COLO668 (cell line): Measurements from ENCODE around the gene EXOC7.
"Not testable (repeated sequence)": the region's sequence is repeated elsewhere in the genome, so short reads cannot be mapped to it uniquely, and the experiment has no call there.

Source experiments
- DNase-seq: peaks from one replicate; lab custom pipeline; 2025; ENCODE audit not compliant: unreplicated experiment; lab: John Stamatoyannopoulos, UW

The EXOC7 gene

DNA sequence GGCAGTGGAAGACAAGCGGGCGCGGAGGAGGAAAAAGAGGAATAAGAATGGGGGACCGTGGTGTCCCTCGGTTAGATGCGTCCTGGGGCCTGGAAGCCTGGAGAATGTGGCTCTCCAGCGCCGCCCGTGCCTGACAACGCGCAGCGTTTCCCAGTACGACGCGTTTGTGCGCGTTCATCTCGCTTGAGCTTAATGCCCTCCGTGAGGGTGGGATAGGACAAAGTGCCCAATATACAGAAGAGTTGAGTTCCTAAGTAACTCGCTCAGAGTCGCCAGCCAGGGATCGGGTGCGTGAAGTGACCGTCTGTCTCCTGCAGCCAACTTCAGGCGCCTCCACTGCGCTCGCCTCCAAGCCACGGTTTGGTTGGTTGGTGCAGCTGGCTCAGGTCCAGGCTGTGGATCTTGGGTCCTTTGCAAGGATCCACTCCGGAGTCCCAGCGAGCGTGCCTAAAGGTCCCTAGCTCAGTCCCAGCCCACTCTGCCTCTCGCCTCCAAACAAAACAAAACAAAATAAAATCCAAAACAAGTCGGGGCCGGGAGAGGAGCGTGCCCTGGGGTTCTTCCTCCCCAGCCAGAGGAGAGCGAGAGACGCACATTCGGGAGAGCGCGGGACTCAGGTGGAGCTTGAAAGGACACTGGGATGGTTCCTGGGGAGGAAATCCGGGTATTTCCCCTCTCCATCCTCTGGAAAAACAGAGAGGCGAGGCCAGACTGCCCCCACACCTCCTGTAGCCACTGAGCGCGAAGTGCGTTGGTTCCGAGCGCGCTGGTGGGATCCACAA lies 28.0 kb downstream of the EXOC7 start:
- DNase-seq = peak; percentile 33

DNA sequence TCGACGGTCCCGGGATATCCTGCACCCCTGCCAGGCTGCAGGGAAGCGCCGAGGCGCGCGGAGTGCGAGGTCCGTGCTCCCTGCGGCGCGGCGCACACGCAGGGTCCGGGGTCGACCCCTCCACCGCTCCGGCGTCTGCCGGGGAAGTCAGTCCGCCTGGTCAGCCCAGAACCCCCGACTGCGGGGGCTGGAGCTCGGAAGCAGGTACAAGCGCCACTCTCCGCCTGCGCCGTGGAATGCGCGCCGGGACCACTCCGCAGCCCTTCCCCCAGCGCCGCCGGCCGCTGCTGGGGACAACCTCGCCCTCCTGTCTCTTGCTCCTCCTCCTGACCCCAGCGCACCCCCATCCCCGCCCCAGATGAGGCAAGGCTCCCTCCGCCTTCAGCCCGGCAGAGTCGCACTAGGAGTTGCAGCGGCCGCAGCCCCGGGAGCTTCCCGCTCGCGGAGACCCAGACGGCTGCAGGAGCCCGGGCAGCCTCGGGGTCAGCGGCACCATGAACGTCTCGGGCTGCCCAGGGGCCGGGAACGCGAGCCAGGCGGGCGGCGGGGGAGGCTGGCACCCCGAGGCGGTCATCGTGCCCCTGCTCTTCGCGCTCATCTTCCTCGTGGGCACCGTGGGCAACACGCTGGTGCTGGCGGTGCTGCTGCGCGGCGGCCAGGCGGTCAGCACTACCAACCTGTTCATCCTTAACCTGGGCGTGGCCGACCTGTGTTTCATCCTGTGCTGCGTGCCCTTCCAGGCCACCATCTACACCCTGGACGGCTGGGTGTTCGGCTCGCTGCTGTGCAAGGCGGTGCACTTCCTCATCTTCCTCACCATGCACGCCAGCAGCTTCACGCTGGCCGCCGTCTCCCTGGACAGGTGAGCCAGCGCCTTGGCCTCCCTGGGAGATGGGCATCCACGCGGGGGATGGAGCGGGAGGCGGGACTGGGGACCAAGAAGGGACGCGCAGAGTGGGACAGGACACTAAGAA lies 28.9 kb downstream of the EXOC7 start, which contains the start of gene GALR2:
Gene GALR2 (plus strand): TSS at position 392 of the 974 bp plus-strand sequence. CDS start 103 bp downstream, at position 495.
- DNase-seq = no peak

DNA sequence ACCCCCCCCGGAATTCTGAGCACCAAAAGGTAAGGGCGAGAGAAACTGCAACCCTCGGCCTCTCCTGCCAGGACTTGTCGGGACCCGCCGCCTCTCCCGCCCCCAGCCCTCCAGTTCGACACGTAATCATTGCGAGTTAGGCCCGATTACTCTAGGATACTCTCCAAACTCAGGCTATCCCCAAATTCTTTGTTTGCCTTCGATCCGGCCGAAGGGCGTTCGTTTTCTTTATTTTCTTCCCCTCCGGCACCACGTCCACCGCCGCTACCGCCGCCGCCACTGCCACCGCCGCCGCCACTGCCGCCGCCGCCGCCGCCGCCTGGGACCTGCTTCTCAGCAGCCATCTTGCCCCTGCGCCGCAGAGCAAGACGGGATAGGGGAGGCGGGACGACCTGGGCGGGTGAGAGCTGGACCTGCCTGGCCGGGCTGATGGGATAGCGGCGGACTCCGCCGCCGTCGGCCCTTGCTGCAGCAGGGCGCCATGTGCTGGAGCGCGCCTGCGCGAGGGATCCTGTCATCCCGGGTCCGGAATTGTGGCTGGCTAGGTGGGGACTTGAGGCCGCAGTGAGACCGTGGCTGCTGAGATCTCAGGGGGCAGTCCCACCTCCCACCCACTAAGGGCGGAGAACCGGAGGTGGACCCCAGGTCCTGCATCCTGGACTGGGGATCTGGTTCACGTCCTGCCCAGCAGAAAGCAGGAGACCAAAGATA lies 31.3 kb downstream of the EXOC7 start, which contains the start of gene SRP68:
Gene SRP68 (minus strand): TSS at position 370 of the 711 bp plus-strand sequence. CDS start 26 bp downstream, at position 344.
- peak; percentile 87 for DNase-seq

DNA sequence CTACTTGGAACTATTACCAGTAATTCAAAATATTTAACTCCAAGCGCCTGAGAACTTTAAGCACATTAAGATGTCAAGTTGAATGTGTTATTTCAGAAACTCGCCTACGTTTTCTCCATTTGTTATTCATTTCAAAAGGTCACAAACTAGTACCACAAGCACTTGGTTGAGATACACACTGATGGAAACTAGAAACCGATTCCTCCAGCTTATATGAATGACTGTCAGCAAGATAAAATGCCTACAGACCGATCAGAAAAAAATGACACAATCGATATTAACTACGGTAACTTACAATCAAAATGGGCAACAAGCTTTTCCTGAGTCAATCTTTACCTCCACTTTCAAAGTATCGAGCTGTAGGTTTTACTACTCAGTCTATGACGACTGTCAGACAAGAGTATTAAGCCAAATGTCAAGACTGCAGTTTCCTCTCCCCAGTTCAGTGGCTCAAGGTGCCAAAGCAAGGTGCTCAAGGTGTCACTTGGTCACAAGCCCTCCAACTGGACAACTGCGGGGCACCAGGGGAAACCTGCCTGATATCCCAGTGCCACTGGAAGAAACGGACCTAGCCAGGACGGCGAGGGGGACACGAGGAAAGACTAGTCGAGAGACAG lies 31.9 kb downstream of the EXOC7 start:
- DNase-seq = no peak

DNA sequence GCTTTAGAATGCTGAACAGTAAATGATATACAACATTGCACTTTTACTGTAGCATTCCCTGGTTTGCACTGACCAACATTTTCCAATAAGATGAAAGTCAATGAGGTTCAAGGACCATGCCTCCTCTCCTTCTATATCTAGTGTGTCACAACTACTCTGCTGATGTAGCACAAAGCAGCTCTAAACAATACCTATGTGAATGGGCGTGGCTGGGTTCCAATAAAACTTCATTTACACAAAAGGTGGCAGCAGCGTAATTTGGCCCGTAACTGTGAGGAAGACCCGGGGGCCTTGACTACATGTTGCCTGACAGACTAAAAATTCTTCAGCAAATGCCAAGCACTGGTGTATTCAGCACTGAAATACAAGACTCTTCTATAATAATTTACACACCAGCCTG lies 37.8 kb downstream of the EXOC7 start:
- DNase-seq = no peak

DNA sequence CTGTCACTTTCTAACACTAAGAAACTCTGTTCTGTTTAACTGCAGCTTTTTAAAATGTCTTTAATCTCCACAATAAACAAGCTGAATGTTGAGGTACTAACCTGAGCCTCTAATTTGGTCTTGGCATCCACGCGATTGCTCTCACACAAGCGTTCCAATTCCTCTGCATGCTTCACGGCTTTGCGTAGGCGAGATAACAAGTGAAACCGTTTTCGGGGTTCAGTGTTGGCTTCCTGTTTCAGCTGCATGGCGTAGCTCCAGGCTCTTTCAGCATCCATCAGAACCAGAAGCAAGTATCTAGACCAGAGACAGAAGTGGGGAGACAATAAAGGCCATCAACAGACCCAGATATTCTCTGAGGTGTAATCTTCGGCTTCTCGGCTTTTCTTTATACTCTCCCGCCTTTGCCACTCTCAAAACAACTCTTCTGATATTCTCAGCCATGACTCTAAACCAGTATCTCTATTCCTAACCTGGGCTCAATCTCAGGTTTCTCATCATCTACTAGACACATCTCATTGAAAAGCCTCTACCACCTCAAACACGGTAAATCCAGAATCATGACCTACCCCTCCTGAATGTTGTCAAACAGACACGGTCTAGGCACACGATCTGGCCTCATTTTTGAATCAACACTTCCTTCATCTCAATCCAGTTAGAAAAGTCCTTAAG lies 39.6 kb downstream of the EXOC7 start:
- no peak for DNase-seq

DNA sequence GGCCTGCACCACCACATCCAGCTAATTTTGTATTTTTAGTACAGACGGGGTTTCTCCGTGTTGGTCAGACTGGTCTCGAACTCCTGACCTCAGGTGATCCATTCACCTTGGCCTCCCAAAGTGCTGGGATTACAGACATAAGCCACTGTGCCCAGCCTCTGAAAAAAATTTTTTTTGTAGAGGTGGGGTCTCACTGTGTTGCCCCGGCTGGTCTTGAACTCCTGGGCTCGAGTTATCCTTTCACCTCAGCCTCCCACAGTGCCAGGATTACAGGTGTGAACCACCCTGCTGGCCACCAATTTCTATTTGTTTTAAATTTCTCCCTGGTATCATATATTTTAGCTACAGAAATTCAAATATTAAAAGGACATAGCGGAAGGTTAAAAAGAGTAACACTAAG lies 45.3 kb downstream of the EXOC7 start:
- DNase-seq = not testable (repeated sequence)

DNA sequence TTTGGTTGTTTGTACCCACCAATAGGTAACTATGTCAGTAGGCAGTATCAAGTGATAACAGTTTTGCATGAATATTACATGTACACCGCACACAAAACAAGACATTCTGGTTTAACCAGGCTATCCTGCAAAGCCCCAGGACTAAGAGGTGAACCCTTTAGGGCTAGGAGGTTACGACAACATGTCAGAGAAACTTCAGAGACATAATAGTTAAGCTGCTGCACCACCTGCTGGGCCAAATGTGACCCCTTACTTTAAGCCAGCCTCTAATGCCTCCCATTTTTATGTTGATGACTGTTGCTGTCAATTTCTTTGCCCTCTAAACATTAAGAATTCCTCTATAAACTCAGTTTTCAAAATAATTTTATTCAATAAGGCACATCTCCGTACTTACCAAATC lies 46.7 kb downstream of the EXOC7 start:
- DNase-seq = no peak

DNA sequence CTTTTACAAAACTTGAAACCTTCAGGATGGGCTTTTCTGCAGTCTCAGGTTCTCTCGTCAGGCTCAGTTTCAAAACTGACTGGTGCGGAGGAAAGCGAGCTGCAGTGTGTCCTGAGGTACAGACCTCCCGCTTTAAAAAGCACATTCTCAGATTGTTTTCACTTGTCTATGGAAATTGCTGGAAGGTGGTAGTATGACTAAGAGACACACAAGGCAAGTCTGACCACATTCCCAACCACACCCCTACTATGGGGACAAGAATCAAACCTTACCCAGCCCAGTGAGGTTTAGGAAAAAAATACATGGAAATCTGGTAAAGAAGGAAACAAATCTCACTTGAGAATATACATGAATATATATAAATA lies 49.5 kb downstream of the EXOC7 start:
- DNase-seq = no peak

DNA sequence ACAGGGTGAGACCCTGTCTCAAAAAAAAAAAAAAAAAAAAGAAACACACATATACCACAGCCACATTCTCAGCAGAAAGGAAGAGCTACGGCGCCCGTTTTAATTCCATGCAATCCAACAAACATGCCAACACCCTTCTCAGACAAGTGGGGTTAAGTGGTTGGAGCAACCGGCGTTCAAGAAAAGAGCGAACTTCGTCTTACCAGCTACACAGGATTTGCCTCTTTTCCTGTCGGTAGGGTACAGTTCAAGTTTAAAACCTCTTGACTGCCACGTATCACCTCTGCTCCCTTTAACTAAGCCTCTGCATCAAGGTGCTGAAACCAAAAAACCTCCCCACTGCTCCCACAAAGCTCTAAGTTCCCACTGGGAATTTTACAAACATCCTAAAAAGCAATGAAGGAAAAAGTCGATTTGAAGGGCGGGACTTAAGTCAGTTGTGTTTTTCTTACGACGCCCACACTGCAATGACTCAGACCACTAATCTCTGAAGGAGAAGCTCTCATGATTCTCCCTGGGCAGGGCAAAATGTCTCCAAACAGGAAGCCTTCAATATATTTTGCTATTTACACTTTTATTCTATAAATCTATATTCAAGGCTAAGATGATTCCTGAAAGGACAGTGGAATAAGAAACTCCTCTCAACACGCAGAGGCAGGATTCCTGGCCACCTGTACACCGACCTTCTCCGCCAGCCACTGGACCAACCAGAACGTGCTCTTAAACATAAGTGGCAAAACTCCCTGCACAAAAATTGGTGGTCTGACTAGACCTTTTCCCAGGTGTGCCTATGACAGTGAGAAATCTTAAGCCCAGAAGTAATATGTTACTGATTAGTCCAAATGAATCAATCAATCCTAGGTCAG lies 50.1 kb downstream of the EXOC7 start:
- no peak for DNase-seq

DNA sequence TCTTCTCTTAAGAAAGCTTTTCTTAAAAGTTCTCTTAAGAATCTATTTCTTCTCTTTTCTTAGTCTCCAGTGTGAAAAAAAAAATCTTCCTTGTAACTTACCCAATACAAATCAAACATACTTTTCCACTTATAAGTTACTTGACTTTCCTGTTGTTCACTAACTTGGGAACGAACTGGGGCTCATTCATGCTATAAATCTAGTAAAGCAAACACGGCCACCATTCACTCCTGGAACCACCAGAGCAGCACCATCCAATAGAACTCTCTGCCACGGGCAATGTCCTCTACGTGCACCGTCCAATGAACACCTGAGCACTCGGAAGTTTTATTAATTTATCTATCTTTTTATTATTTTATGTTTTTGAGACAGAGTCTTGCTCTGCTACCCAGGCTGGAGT lies 52.0 kb downstream of the EXOC7 start:
- DNase-seq = no peak

DNA sequence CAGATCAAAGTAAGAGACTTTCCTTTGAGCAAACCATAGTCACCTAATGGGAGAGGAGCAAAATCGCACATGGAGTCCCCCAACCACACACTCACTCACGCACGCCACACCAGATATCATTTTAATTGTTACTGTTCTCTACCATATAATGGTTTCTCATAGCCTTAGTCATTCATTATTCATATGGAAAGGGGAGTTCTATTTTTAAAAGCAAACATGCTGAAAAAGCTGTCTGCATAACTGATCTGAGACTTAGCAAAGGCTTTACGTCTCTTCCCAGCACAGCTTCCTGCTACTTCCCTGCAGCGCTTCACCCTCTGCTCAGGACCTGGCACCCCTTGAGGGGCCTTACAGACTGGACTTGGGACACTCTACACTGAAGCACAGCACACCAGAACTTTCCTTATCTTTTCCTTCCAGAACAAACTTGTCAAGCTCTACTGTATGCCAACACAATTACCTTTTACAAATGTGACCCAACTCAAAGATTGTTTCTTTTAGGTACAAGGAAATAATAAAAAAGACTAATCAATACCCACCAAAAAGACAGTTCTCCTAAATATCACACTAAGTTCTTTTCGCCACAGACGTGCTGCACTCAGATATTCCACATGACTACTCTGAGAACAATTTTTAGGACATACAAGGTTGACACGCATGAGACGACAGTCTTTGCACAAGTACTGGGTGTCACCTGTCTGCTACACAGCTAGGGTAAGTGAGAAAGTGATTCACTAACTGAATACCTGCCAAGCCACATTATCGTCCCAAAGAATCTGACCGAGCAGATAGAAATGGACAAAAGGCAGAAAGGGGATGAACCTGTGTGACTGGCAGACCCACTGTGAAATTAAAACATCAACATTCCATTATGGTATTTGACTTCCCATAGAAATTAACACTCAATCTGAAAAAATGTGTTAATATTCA lies 52.8 kb downstream of the EXOC7 start:
- no peak for DNase-seq

DNA sequence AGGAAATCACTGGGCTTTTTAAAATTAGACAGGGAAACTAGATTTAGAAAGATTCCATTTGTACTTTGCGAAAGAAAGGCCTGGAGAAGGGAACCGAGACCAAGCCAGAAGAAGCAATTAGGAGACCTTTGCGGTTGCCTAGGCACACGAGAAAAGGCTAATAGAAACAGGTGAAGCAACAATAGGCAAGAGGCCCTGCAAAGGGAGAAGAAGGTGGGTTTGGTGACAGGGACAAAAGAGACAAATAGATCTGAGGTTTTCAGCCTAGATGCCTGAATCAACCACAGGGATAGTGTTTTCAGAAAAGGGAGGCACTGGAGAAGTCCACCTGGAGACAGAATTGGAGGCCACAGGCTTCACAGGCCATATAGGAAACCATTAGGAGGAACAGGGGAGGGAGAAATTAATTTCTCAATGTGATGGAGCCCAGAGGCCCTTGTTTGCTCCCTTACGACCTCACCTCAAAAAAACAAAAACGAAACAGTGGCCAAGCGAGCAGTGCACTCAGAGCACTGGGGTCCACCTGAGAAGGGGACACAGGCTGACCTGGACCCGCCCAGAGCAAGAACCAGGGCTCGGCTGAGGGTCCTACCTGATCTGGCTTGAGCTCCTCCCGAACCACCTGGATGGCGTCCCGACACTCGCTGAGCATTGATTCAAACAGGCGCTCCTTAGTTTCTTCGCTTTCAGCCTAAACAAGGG lies 53.6 kb downstream of the EXOC7 start:
- DNase-seq = no peak

DNA sequence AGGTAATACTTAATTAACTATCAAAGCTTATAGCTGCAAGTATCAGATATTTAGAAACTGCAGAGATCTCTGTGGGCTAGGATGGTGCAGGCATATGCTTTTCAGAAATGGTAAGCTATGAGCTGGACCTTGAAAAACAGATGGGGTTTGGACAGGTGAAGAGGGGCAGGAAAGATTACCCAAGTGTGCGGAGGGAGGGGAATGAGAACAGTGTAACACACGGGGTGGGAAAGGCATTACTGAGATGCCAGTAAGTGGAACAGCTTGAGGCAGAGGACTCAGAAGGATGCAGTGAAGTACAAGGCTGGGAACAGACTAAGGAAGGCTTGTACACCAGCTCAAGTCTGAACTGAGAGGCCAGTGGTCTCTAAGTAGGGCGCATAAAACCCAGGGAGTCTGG lies 54.3 kb downstream of the EXOC7 start:
- DNase-seq = no peak

DNA sequence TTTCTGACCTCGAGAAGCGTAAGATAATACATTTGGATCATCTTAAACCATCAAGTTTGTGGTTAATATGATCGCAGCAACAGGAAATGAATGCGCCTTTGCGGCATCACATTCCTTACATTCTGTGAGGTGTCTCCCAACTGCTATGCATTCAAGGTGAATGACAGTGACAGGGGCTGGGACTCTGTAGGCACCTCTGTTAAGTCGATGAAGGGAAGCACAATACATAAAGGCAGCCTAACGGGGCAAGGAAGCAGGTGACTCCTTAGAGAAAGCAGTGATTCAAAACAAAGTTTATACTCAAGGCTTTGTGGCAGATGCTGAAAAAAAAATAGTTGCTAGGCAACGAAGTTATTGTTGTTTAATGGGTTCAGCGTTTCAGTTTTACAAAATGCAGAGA lies 54.9 kb downstream of the EXOC7 start:
- DNase-seq = no peak

DNA sequence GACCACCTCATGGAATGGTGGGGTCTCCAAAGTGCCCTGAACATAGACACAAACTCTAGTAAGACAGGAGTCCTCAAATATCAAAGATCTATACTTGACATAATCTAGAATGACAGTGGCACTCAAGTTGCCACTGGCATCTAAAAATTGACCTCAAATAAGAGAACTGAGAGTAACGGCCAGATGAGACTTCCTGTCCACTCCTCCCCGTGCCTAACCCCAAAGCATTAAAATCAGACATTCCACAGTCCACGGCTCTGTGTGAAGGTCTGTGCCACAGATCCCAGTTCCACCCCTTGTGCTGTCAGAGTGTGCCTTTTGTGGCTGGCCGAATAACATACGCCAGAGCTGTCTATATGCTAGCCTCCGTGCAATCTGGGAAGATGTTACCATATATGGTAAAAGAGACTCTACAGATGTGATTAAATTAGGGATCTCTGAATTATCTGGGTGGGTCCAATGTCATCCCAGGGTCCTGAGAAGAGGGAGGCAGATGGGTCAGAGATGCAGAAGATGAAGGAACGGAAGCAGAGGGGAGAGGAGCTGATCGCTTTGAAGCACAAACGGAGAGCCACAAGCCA lies 55.5 kb downstream of the EXOC7 start:
- no peak for DNase-seq

DNA sequence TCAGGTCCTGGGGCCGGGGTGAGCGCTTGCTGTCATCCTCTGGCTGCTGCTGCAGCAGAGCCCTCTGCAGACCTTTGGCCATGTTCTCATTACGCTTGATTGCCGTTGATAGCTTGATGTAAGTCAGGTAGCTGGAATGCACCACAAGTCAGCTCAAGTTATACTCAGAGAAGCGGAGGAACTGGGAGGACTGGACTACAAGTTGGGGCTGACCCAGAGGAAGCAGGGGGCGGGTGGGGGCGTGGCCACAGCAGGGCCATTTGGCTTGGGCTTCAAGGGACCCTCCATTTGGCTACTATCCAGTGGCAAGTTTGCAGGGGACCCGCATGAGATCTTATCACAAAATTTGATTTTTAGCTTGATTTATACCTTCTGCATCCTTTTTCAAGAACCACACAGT lies 57.5 kb downstream of the EXOC7 start:
- no peak for DNase-seq
